Tongue (tissue), 2 donors: ENCODE data around the gene MID2. TPM values are rescaled to one million over a fixed set of nuclear protein-coding genes. Genes with fewer than 3 reads are reported as not detected.
"Not testable (repeated sequence)": the region's sequence is repeated elsewhere in the genome, so short reads cannot be mapped to it uniquely, and the experiment has no call there.

Experiments used
- DNase-seq: peaks from one replicate; pipeline ENCODE4 v3.0.0-alpha.2; 2015
- total RNA-seq: library from RNA; depleted of rRNA; stranded (reverse); fragments of >200 nt; gene quantifications from one replicate; pipeline ENCODE4 v1.2.3, GENCODE V29; 2014

The MID2 gene
- 25.8 TPM for total RNA-seq

GRCh38 chrX:107825698-107826237 lies at the start of gene MID2:
MID2 (plus strand) TSS chrX:107825866; CDS start chrX:107826427, 561 bp downstream.
- peak; percentile 63 for DNase-seq

- DNase-seq: peak; percentile 92
Observed at GRCh38 chrX:107776649-107777535, 48.8 kb upstream of the MID2 start.

DNA sequence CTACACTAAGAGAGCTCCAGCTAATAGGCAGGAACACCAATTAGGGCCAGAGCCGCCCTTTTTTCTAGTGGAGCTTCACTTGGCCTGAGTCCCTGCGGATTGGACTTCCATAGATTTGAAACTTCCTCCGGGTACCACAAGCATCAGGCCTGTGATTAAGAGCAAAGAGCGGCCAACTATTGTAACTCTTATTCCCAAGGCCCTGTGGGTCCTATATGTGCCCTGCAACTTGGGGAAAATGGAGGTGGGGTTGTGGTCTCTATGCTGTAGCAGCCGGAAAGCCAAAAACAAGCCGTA lies 48.2 kb upstream of the MID2 start, which contains the start of gene NCBP2L:
Gene NCBP2L (plus strand): TSS at position 198 of the 297 bp plus-strand sequence. CDS start 16,488 bp downstream, outside the sequence.
- DNase-seq: no peak

- no peak for DNase-seq
Observed at GRCh38 chrX:107780525-107780924, 45.1 kb upstream of the MID2 start.

DNA sequence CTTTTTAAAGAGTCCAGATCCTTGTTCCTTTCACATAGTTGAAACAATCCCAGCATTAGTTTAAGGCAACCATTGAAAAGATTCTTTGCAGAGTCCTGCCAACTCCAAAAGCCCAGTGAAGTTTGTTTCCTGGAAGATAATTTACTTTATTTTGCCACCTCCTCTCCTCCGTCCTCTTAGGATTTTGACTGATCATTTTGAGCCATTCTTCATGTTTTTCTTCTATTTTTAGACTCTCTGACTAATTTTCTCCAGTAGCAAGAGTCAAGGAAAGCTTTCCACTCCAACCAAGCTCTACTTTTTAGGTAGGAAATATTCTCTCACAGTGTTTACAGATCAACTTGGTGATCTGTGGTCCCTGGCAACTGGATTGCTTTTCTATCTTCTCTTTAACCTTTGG lies 37.8 kb upstream of the MID2 start:
- DNase-seq: no peak

DNA sequence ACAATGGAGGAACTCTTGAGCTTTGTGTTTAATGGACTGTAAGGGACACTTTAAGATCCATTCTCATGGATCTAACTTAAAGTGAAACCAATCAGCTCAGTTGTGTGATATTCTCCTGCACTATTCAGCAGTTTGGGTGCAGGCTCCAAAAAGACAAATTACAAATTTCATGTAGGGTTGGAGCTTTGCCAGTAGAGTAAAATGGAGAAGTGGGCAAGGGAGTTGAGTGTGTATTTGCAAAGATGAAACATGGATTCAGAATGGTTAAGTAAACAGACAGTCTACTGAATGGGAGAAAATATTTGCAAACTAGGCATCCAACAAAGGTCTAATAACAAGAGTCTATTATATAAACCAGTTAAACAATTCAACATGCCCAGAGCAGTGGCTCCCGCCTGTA lies 21.2 kb upstream of the MID2 start:
- DNase-seq: no peak

GRCh38 chrX:107805179-107805578 lies 20.5 kb upstream of the MID2 start:
- DNase-seq: no peak

GRCh38 chrX:107810053-107810452 lies 15.6 kb upstream of the MID2 start:
- DNase-seq: not testable (repeated sequence)

- no peak for DNase-seq
Observed at GRCh38 chrX:107818900-107819521, 6.7 kb upstream of the MID2 start.

DNA sequence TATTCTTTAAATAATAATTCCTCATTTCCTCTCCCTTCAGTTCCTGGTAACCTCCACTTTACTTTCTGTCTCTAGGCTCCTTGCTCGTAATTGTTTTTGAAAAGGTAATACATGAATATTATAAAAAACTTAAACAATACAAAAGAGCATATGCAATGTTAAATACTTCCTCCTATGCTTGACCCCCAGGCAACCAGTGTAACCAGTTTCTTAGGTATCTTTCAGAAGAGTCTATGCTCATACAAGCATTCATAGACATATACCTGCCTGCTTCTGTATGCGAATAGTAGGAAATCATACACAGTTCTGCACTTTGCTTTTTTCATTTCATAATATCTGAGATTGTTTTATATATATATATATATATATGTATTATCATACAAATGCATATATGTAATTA lies 2.6 kb upstream of the MID2 start:
- DNase-seq: no peak

GRCh38 chrX:107823456-107823855 lies 2.2 kb upstream of the MID2 start:
- DNase-seq: peak; percentile 13

DNA sequence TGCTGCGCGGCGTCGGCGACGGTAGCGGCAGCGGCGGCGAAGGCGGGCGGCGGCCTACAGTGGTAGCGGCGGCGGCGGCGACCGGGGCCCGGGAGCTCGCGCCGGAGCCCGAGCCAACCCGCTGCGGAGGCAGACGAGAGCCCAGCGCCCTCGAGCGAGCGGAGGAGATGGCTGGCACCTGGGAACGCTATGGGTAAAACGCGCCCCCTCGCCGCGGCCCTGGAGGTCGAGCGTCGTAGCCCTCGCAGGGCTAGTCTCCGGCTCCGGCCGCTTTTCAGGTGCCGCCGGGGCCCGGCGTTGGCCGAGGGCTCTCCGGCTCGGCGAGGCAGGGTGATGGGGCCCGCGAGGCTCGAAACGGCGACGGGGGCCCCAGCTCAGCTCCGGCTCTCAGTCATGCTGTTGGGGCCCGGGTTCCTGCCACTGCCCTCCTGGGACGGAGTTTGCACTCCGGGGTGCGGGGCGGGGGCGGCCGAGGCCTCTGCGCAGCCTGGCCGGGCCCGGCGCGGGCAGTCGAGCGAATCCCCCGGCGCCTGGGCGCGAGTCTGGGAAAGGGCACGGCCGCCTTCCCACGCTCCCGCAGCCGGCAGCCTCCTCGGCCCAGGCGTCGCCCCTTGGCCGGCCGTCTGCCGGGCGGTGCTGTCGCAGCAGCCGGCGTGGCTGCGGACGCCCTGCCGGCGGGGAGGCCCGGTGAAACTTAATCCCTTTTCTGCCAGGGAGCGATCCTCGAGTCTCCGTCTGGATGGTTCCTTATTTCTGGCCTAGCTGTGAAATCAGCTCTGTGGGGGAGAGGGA lies 768 bp downstream of the MID2 start:
- DNase-seq: peak; percentile 50

GRCh38 chrX:107827030-107827831 lies 1.6 kb downstream of the MID2 start:
- peak; percentile 9 for DNase-seq

DNA sequence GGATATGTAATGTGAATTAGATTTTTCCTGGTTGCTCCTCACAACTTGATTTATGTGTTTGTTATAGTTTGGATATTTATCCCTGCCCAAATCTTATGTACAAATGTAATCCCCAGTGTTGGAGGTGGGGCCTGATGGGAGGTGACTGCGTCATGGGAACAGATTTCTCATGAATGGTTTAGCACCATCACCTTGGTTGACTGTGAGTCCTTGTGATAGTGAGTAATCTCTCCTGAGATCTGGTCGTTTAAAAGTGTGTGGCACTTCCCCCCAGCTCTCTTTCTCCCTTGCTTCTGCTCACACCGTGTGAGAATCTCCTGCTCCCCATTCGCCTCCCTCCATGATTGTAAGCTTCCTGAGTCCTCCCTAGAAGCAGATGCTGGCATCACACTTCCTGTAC lies 2.2 kb downstream of the MID2 start:
- no peak for DNase-seq

GRCh38 chrX:107829878-107830277 lies 4.2 kb downstream of the MID2 start:
- no peak for DNase-seq

DNA sequence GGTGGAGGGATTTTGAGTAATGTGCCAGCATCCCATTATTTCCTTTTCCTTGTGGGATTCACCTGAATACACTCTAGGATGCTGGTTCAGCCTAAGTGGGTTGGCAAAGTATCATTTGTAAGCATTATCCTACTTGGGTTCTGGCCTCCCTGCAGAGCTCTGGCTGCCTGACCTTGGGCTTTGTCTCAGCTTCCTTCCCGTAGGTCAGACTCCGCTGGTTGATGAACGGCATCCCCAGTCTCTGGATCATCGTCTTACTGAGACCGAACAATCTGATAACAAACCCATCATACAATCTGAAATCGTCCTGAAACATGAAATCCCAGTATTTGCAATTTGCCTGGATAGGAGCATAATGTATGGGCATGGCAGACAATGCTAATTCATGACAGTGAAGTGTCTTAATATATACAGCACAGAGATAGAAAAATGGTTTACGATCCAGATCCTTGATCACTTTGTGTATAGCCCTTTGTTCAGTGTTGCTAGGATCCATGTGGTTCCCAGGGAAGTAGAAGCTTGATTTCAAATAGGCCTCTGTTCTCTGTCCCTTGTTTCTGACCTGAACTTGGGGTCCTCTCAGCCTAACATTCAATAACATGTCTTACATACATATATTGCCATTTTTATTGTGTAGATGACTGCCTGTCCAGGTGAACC lies 5.5 kb downstream of the MID2 start:
- DNase-seq: no peak

GRCh38 chrX:107834275-107835201 lies 8.9 kb downstream of the MID2 start:
- no peak for DNase-seq

DNA sequence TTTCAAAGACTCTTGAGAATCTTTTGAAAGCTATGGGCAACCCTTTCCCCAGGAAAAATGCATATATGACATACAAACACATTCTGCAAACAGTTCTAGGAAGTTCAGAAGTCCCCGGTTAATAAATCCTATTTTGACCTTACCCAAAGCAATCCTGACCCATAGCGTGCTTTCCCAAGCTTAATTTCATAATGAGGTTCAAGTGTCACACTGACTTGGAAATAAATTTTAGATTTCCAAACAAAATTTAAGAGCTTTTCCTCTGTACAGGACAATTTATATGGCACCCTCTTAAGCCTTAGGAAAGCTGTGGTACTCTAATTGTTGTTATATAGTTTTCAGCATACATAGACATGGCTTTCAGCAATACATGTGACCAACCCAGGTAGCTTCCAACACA lies 11.3 kb downstream of the MID2 start:
- no peak for DNase-seq

- DNase-seq: no peak
Observed at GRCh38 chrX:107840971-107841370, 15.3 kb downstream of the MID2 start.
